ENCODE data around the gene TEDDM1. TPM values are rescaled to one million over a fixed set of nuclear protein-coding genes. Genes with fewer than 3 reads are reported as not detected.
A peak's percentile ranks its signal among the peaks of the same experiment; 100 is the strongest.

Gene TEDDM1
- total and polyA plus RNA-seq, 2 of the 13 experiments (the other 11 are each of a cell fraction or from before 2014, with no cell fraction given) = not detected

DNA sequence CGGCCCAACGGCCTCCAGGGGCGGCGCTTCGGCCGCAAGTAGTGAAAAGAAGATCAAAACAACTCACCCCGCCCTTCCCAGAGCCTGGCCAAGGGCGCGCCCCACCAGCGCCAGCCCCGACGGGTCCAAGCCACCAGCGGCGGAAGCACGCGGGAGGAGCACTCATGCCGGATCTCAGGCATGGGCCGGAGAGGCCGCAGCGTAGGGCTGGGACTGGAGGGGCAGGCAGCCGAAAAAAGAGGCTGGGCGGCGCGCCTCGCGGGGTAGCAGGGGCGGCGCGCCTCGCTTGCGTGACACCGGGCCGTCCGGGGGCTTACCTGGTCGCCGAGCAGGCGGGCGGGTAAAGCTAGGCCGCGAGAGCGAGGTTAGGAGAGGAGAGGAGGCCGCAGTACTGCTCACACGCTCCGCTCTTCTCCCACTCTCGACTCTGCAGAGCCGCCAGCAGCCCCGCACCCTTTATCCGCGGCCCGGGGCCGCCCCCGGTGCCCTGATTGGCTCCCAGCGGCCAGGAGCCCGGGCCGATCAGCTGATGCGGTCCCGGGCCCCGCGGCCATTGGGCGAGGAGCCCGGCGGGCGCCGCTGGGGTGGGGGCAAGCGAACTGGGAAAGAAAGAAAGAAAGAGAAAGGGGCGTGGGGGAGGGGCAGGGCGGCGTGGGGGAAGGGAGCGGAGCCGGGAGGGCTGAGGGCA is 9.0 kb downstream of the TEDDM1 start, which contains the start of gene GLUL (continued):
- TF ChIP-seq SIX1 (CRISPR knock-in tag; IDR thresholded peaks at IDR 0.05; ENCODE audit: borderline replicate concordance) = no peak
- TF ChIP-seq, protein P1, sequence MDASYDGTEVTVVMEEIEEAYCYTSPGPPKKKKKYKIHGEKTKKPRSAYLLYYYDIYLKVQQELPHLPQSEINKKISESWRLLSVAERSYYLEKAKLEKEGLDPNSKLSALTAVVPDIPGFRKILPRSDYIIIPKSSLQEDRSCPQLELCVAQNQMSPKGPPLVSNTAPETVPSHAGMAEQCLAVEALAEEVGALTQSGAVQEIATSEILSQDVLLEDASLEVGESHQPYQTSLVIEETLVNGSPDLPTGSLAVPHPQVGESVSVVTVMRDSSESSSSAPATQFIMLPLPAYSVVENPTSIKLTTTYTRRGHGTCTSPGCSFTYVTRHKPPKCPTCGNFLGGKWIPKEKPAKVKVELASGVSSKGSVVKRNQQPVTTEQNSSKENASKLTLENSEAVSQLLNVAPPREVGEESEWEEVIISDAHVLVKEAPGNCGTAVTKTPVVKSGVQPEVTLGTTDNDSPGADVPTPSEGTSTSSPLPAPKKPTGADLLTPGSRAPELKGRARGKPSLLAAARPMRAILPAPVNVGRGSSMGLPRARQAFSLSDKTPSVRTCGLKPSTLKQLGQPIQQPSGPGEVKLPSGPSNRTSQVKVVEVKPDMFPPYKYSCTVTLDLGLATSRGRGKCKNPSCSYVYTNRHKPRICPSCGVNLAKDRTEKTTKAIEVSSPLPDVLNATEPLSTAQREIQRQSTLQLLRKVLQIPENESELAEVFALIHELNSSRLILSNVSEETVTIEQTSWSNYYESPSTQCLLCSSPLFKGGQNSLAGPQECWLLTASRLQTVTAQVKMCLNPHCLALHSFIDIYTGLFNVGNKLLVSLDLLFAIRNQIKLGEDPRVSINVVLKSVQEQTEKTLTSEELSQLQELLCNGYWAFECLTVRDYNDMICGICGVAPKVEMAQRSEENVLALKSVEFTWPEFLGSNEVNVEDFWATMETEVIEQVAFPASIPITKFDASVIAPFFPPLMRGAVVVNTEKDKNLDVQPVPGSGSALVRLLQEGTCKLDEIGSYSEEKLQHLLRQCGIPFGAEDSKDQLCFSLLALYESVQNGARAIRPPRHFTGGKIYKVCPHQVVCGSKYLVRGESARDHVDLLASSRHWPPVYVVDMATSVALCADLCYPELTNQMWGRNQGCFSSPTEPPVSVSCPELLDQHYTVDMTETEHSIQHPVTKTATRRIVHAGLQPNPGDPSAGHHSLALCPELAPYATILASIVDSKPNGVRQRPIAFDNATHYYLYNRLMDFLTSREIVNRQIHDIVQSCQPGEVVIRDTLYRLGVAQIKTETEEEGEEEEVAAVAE (CRISPR knock-in tag; IDR thresholded peaks at IDR 0.05; ENCODE audit: borderline replicate concordance) = 0 out of 2 replicates have a peak, but pooled peaks have one; percentile 61
- TF ChIP-seq, protein P2, sequence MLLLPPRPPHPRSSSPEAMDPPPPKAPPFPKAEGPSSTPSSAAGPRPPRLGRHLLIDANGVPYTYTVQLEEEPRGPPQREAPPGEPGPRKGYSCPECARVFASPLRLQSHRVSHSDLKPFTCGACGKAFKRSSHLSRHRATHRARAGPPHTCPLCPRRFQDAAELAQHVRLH (CRISPR knock-in tag; IDR thresholded peaks at IDR 0.05; ENCODE audit: borderline replicate concordance, low read depth) = peak; percentile 48; the same call in 1 of the 2 replicates
- TF ChIP-seq YEATS4 (CRISPR knock-in tag; IDR thresholded peaks at IDR 0.05; ENCODE audit: borderline replicate concordance) = peak; percentile 87; the same call in 1 of the 2 replicates
- no peak for TF ChIP-seq ZNF10 (CRISPR knock-in tag; IDR thresholded peaks at IDR 0.05; ENCODE audit: borderline replicate concordance, low read depth)
- TF ChIP-seq, protein P3, sequence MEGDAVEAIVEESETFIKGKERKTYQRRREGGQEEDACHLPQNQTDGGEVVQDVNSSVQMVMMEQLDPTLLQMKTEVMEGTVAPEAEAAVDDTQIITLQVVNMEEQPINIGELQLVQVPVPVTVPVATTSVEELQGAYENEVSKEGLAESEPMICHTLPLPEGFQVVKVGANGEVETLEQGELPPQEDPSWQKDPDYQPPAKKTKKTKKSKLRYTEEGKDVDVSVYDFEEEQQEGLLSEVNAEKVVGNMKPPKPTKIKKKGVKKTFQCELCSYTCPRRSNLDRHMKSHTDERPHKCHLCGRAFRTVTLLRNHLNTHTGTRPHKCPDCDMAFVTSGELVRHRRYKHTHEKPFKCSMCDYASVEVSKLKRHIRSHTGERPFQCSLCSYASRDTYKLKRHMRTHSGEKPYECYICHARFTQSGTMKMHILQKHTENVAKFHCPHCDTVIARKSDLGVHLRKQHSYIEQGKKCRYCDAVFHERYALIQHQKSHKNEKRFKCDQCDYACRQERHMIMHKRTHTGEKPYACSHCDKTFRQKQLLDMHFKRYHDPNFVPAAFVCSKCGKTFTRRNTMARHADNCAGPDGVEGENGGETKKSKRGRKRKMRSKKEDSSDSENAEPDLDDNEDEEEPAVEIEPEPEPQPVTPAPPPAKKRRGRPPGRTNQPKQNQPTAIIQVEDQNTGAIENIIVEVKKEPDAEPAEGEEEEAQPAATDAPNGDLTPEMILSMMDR (CRISPR knock-in tag; IDR thresholded peaks at IDR 0.05) = 0 out of 2 replicates have a peak, but pooled peaks have one; percentile 1
- TF ChIP-seq FOXK1 (CRISPR knock-in tag; IDR thresholded peaks at IDR 0.05; ENCODE audit: borderline replicate concordance, low read depth) = no peak
- peak; percentile 63; the same call in 1 of the 2 replicates for TF ChIP-seq RELA (CRISPR knock-in tag; IDR thresholded peaks at IDR 0.05)
- TF ChIP-seq FOXO1 (CRISPR knock-in tag; IDR thresholded peaks at IDR 0.05) = no peak
- no peak for TF ChIP-seq EHMT2 (IDR thresholded peaks at IDR 0.05; ENCODE audit: borderline replicate concordance, low read depth, low read length)
- TF ChIP-seq, protein P4, sequence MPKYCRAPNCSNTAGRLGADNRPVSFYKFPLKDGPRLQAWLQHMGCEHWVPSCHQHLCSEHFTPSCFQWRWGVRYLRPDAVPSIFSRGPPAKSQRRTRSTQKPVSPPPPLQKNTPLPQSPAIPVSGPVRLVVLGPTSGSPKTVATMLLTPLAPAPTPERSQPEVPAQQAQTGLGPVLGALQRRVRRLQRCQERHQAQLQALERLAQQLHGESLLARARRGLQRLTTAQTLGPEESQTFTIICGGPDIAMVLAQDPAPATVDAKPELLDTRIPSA (CRISPR knock-in tag; IDR thresholded peaks at IDR 0.05; ENCODE audit: borderline replicate concordance) = 0 out of 2 replicates have a peak, but pooled peaks have one; percentile 26
- 0 out of 2 replicates have a peak, but pooled peaks have one; percentile 27 for TF ChIP-seq HDAC2 (CRISPR knock-in tag; IDR thresholded peaks at IDR 0.05)
- peak; percentile 40; the same call in 1 of the 2 replicates for TF ChIP-seq ZNF770 (CRISPR knock-in tag; IDR thresholded peaks at IDR 0.05)
- TF ChIP-seq BCL3 (CRISPR knock-in tag; IDR thresholded peaks at IDR 0.05) = peak; percentile 88; the same call in 1 of the 2 replicates
- 0 out of 2 replicates have a peak, but pooled peaks have one; percentile 12 for TF ChIP-seq ZNF12 (CRISPR knock-in tag; IDR thresholded peaks at IDR 0.05)
- TF ChIP-seq SSRP1 (CRISPR knock-in tag; IDR thresholded peaks at IDR 0.05) = no peak
- no peak for TF ChIP-seq ZNF251 (CRISPR knock-in tag; IDR thresholded peaks at IDR 0.05)
- TF ChIP-seq TOE1 (CRISPR knock-in tag; IDR thresholded peaks at IDR 0.05) = no peak
